Right ventricle myocardium superior (tissue), 1 donor: ENCODE results near the gene PCBP3. TPM values are rescaled to one million over a fixed set of nuclear protein-coding genes. Genes with fewer than 3 reads are reported as not detected.
A peak's percentile ranks its signal among the peaks of the same experiment; 100 is the strongest.

Experiments
- ATAC-seq: fragments of 200-7000 bp; cut with Tn5 transposase; one replicate; pipeline ENCODE4 v1.9.1; 2020; ENCODE audit warnings: mild to moderate bottlenecking; ENCODE audit not compliant: poor library complexity
- DNase-seq: peaks from one replicate; pipeline ENCODE4 v3.0.0-alpha.2; 2020
- intact Hi-C: fragments of 100-400 bp; cut with DNase I; formaldehyde crosslinking; loops from one replicate; pipeline ENCODE4 v1.11.2; 2022
- total RNA-seq: library from RNA; stranded (reverse); fragmentation: NEBNext Ultra II Directional; extraction: Animal tissue kit (Norgen Biotek cat#: 25700); gene quantifications from one replicate; pipeline ENCODE4 v1.2.1, GENCODE V29; 2021
- donor health status: DM: no; HTN: yes; CAD: no; lungs with severe emphysema.

The PCBP3 gene
- total RNA-seq, 1 donor from 2014 or later = 2.0 TPM

GRCh38 chr21:45897191-45898027 lies 253.9 kb downstream of the PCBP3 start:
- intact Hi-C loops = no loop called here
- no peak for ATAC-seq
- DNase-seq = no peak

- intact Hi-C loops = no loop called here
- ATAC-seq = no peak
- no peak for DNase-seq
These were observed 254.5 kb downstream of the PCBP3 start for GRCh38 chr21:45898028-45898350.

- DNase-seq (no peak), ATAC-seq (no peak)
- intact Hi-C loops = no loop called here
These were observed 255.3 kb downstream of the PCBP3 start for GRCh38 chr21:45898781-45899180.

- intact Hi-C loops = no loop called here
- ATAC-seq (no peak), DNase-seq (no peak)
These were observed 255.9 kb downstream of the PCBP3 start for GRCh38 chr21:45899317-45900033.

GRCh38 chr21:45900034-45900868 lies 256.7 kb downstream of the PCBP3 start:
- ATAC-seq (no peak), DNase-seq (no peak)
- intact Hi-C loops = no loop called here

GRCh38 chr21:45901061-45901690 lies 257.7 kb downstream of the PCBP3 start:
- ATAC-seq = no peak
- DNase-seq = no peak
- intact Hi-C loops = no loop called here

- DNase-seq (no peak), ATAC-seq (no peak)
These were observed 258.9 kb downstream of the PCBP3 start for GRCh38 chr21:45902292-45902995.

GRCh38 chr21:45905196-45905595 lies 261.7 kb downstream of the PCBP3 start:
- DNase-seq (no peak), ATAC-seq (no peak)
- intact Hi-C loops = no loop called here

More at GRCh38 chr21:45902292-45902995, 258.9 kb downstream of the PCBP3 start:
- intact Hi-C loops = no loop called here

GRCh38 chr21:45906196-45906805 lies 262.8 kb downstream of the PCBP3 start:
- intact Hi-C loops = no loop called here
- no peak for ATAC-seq
- no peak for DNase-seq

- ATAC-seq = no peak
- intact Hi-C loops = no loop called here
- no peak for DNase-seq
These were observed 263.3 kb downstream of the PCBP3 start for GRCh38 chr21:45906859-45907258.

GRCh38 chr21:45908536-45909237 lies 265.2 kb downstream of the PCBP3 start:
- ATAC-seq (no peak), DNase-seq (no peak)
- intact Hi-C loops = no loop called here

GRCh38 chr21:45909238-45909988 lies 265.9 kb downstream of the PCBP3 start:
- no peak for DNase-seq
- ATAC-seq = no peak
- intact Hi-C loops = no loop called here

- DNase-seq (no peak), ATAC-seq (no peak)
- intact Hi-C loops = no loop called here
These were observed 266.6 kb downstream of the PCBP3 start for GRCh38 chr21:45910155-45910547.

GRCh38 chr21:45910548-45911221 lies 267.2 kb downstream of the PCBP3 start:
- ATAC-seq = no peak

GRCh38 chr21:45911806-45912325 lies 268.3 kb downstream of the PCBP3 start:
- no peak for ATAC-seq
- intact Hi-C loops = no loop called here
- no peak for DNase-seq

More at GRCh38 chr21:45910548-45911221, 267.2 kb downstream of the PCBP3 start:
- DNase-seq = peak; percentile 57
- intact Hi-C loops = no loop called here
